Naive B cell (primary cell): ENCODE measurements around the gene OTOL1. TPM values are rescaled to one million over a fixed set of nuclear protein-coding genes. Genes with fewer than 3 reads are reported as not detected.
"Not testable (repeated sequence)": the region's sequence is repeated elsewhere in the genome, so short reads cannot be mapped to it uniquely, and the experiment has no call there.

Experiments used
- ATAC-seq, 2 donors: fragments of 150-1000 bp; cut with Tn5 transposase; 2 replicates each; pipeline ENCODE4 v1.10.0; 2021; ENCODE audit warnings: low read depth in 2 of 2, mild to moderate bottlenecking in 2 of 2, moderate library complexity in 2 of 2
- DNase-seq: peaks from one replicate; pipeline ENCODE4 v3.0.0; 2022
- H3K27ac Mint-ChIP-seq, 6 donors: one replicate each; pipeline ENCODE4 v1.8.0; 2020 to 2022; ENCODE audit warnings: mild to moderate bottlenecking in 6 of 6, mixed read lengths in 6 of 6, moderate library complexity in 5 of 6, inconsistent platforms in 2 of 6
- H3K27me3 Mint-ChIP-seq, 3 donors: one replicate each; pipeline ENCODE4 v1.8.0; 2021 to 2022; ENCODE audit warnings: mixed read lengths in 3 of 3, mild to moderate bottlenecking in 1 of 3
- H3K36me3 Mint-ChIP-seq, 2 donors: one replicate each; pipeline ENCODE4 v1.8.0; 2020 to 2022; ENCODE audit warnings: mixed read lengths in 2 of 2, inconsistent platforms in 1 of 2, mild to moderate bottlenecking in 1 of 2
- H3K4me1 Mint-ChIP-seq, 3 donors: one replicate each; pipeline ENCODE4 v1.8.0; 2020 to 2022; ENCODE audit warnings: mixed read lengths in 3 of 3, inconsistent platforms in 1 of 3, mild to moderate bottlenecking in 1 of 3, moderate library complexity in 1 of 3
- H3K4me3 Mint-ChIP-seq, 8 donors: one replicate each; pipeline ENCODE4 v1.8.0; 2020 to 2022; ENCODE audit warnings: mild to moderate bottlenecking in 8 of 8, mixed read lengths in 8 of 8, moderate library complexity in 8 of 8, inconsistent platforms in 2 of 8
- H3K9me3 Mint-ChIP-seq, 7 donors: one replicate each; pipeline ENCODE4 v1.8.0; 2020 to 2022; ENCODE audit warnings: mixed read lengths in 7 of 7, mild to moderate bottlenecking in 5 of 7, inconsistent platforms in 2 of 7, moderate library complexity in 1 of 7
- polyA plus RNA-seq, 6 donors: library from polyadenylated mRNA; unstranded; fragments of 300-500 nt; fragmentation: Illumina TruSeq; gene quantifications; one replicate each; pipeline ENCODE4 v1.2.3, GENCODE V29; 2021; ENCODE audit warnings: low read depth in 6 of 6

Gene OTOL1
- polyA plus RNA-seq, 6 donors from 2014 or later: not detected

DNA sequence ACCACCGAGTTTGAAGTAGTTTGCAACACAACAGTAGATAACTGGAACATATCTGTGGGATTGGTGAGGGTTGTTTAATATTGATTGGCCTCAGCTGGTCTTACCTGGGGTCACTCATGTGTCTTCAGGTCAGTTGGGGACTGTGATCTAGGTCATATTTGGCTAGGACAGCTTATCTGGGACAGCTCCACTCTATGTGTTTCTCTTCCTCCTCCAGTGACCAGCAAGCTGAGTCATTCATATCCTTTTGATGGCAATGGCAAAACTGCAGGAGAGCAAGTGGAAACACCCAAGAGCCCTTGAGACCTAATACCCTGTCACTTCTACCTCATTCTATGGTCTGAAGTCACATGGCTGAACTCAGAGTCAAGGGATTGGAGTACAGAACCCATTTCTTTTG is 5.8 kb upstream of the OTOL1 start:
- H3K4me1 Mint-ChIP-seq, DNase-seq, H3K36me3 Mint-ChIP-seq, H3K27me3 Mint-ChIP-seq, H3K27ac Mint-ChIP-seq, ATAC-seq, H3K4me3 Mint-ChIP-seq: not testable (repeated sequence)
- H3K9me3 Mint-ChIP-seq: peaks cover 0 to 18% (median 4%) of the 10 kb centered on the region in 7 donors

DNA sequence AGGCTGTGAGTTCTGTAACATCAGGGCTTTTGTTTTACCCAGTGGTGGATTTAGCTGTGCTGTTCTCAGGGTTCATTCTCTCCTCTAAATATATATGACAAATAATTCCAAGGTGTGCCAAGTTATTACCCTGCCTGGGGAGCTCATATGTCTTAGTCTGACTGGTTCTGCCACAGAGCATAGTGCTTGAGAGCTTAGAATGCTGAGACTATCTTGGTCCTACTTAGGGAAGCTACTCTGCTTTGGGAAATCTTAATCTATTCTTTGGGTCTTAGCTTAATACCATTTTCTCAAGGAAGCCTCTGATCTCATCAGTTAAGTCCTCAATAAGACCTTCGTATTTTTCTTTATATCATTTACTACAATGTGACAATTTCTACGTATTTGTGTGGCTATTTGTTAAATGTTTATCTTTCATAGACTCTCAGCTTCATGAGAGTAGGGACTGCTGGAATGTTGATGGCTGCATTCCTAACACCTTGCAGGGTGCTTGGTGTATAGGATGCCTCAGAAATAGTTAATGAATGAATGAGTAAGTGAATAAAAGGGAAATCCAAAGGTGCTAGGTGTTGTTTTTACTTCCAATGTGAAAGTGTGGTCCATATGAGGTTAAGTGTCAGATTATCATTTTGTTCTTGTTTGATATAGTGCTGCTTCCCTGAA is 1.8 kb downstream of the OTOL1 start:
- ATAC-seq (no peak), DNase-seq (no peak)
- Mint-ChIP-seq H3K36me3 (no peaks in the 10 kb centered on the region), H3K4me1 (no peaks in the 10 kb centered on the region), H3K27me3 (peaks cover 0 to 8% (median 0%) of the 10 kb centered on the region in 3 donors), H3K4me3 (no peak overlapping the region), H3K27ac (no peak overlapping the region), H3K9me3 (peaks cover 0 to 16% (median 1%) of the 10 kb centered on the region in 7 donors)

DNA sequence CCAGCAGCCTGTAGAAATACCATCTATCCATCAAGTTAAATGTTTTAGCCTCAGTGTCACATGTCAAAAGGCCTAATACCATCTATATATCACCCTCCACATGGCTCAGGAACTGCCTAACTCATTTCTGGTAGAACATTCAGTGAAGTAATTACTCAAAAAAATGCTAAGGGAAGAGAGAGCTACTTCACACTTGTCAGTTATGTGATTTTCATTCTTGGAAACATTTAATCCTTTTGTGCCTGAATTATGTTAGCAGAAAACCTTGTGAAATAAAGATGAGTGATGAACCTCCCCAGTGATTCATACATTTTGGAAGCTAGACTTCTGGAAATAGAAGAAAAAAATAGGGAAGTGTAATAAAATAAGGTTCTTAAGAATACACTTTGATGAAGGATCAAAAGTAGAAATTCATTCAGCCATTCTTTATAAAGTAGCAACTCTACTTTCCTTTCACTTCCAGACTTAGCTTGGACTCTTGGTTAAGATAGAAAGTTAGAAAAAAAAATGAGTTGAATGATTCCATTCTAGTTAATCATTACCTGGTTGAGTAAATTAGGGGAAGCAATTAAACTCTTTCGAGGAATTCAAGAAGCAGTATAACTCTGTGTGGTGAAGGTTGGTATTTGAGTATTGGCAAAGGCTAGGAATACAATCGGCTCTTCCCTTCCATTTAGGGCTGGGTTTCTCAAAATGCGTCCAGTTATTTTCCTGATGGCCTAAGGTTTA is 3.6 kb downstream of the OTOL1 start:
- Mint-ChIP-seq H3K36me3 (no peaks in the 10 kb centered on the region), H3K27ac (no peak overlapping the region), H3K9me3 (peaks cover 0 to 6% (median under 1%) of the 10 kb centered on the region in 7 donors), H3K4me1 (no peaks in the 10 kb centered on the region), H3K27me3 (peaks cover 0 to 8% (median 0%) of the 10 kb centered on the region in 3 donors), H3K4me3 (no peak overlapping the region)
- ATAC-seq (no peak), DNase-seq (no peak)

DNA sequence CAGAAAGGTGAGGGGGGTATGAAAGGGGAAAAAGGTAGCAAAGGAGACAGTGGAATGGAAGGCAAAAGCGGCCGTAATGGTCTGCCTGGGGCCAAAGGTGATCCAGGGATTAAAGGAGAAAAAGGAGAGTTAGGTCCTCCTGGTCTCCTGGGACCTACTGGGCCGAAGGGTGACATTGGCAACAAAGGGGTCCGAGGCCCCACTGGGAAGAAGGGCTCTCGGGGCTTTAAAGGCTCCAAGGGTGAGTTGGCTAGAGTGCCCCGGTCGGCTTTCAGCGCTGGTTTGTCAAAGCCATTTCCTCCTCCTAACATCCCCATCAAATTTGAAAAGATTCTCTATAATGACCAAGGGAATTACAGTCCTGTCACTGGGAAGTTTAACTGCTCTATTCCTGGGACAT is 6.7 kb downstream of the OTOL1 start:
- Mint-ChIP-seq H3K36me3 (no peaks in the 10 kb centered on the region), H3K4me1 (no peaks in the 10 kb centered on the region), H3K4me3 (no peak overlapping the region), H3K9me3 (no peaks in the 10 kb centered on the region), H3K27ac (no peak overlapping the region), H3K27me3 (peaks cover 0 to 8% (median 0%) of the 10 kb centered on the region in 3 donors)
- DNase-seq: no peak
- ATAC-seq: no peak

DNA sequence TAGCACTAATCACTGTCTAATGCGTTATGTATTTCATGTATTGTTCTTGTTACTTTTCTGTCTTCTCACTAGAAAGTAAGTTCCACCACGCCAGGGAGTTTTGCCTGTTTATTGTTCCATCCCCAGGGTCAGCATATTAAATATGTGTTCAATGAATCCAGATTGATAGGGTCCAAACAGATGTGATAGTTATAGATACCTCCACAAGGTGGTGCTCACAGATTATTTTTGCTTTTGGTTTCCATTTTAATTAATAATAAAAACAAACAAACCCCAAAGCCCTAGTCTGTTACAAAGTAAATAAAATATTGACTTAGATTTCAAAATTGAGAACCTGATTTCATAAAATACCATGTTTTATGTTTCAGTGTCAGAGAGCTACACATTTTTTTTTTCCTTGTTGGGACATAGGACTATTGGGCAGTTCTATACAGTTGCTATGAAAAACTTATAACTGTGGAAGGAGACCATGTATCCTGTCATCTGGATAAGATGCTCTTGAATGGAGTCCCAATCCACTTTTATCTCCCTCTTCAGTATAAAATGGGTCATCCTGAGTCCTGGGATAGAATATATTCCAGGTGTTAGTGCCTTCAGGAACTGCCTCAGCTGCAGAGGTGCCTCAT is 12.4 kb downstream of the OTOL1 start:
- Mint-ChIP-seq H3K36me3 (no peaks in the 10 kb centered on the region), H3K4me1 (no peaks in the 10 kb centered on the region), H3K9me3 (peaks cover 0 to 3% (median 0%) of the 10 kb centered on the region in 7 donors), H3K4me3 (no peak overlapping the region), H3K27me3 (no peaks in the 10 kb centered on the region), H3K27ac (no peak overlapping the region)
- ATAC-seq (no peak), DNase-seq (no peak)

DNA sequence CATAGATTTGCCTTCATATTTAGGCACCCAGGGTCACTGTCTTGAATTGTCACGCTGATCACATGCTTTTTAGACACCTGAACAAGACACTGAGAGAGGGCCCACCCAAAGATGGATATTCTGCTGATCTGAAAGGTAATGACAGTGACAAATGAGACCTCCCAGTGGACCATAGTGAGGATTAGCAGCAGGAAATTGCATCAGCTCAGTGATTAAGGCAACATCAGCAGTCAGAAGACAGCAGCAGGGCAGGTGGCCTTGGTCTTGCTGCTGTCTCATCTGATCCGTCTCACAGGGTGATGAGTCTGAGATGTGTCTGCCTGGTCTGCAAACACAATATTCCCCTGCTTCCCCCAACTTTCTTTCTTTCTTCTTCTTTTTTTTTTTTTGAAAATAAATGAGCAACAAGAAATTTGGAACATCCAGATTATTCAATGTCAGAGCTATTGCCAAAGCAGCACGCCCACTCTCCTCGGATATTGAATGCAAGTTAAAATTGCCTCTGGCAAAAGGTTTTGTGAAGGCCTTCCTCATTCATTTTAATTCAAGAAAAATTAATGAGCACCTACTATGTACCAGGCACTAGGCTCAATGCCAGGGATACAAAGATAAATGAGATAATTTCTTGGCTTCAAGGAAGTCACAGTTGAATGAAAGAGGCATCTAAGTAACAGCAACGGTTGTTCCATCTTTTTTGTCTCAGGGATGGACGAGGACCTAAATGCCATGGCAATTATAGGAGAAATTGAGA is 14.1 kb downstream of the OTOL1 start:
- ATAC-seq (no peak), DNase-seq (no peak)
- no peak overlapping the region for H3K27ac Mint-ChIP-seq
- peaks cover 0 to 3% (median 0%) of the 10 kb centered on the region in 7 donors for H3K9me3 Mint-ChIP-seq
- H3K27me3 Mint-ChIP-seq: peaks cover 0 to 7% (median 0%) of the 10 kb centered on the region in 3 donors
- H3K4me1 Mint-ChIP-seq: no peaks in the 10 kb centered on the region
- no peaks in the 10 kb centered on the region for H3K36me3 Mint-ChIP-seq
- H3K4me3 Mint-ChIP-seq: no peak overlapping the region

DNA sequence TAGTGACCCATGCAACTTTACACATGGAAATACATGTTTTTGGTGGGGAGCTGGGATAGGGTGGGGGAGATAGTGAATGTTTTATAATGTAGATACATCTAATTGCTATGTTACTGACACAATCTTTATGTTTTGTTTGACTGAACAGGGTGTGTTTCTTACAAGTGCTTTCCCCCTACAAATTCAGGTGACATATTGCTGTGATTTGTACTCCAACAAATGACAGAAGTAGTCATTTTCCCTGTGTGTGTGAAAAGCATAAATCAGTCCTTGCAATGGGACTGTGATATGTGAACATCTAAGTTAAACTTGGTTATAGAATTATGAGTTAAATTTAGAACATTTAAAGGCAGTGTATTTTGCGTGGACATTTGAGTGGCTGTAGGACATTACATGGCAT is 27.3 kb downstream of the OTOL1 start:
- Mint-ChIP-seq H3K27ac (no peak overlapping the region), H3K4me3 (no peak overlapping the region), H3K36me3 (no peaks in the 10 kb centered on the region), H3K4me1 (no peaks in the 10 kb centered on the region), H3K9me3 (peaks cover 0 to 6% (median 0%) of the 10 kb centered on the region in 7 donors), H3K27me3 (no peaks in the 10 kb centered on the region)
- no peak for ATAC-seq
- no peak for DNase-seq

DNA sequence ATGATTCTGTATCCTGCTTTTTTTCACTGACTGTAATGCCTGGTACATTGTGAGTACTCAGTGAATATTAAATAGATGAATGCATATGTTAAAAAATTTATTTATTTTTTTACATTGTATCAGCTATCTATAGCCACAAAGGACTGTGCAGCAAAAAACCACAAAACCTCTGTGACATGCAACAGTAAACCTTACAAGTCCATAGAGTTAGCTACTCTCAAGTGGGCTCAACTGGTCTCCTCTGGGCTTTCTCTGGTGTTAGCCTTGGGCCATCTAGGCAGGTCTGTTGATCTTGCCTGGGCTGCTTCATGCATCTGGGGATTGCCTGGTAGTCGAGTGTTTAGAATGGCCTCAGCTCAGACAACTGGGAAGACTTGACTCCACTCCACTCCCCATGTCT is 35.3 kb downstream of the OTOL1 start:
- Mint-ChIP-seq H3K9me3 (no peaks in the 10 kb centered on the region), H3K4me3 (no peak overlapping the region)
- ATAC-seq: no peak

DNA sequence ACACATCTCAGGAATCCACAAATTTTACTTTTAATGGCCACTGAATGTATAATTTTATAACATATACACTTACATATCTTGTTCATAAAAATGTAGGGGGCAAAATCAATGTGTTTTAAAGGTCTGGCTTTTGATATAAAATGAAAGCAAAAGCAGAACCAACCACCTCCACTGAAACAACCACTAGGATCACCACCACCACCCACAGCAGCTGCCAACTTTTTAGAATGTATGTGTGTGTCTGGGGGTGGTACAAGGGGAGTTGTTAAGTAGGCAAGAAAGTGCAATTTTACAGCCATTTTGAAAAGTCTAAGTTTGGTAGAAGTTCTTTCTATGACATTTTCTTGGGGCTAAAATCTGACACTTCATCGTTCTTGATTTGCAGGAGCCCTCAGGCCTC is 44.0 kb downstream of the OTOL1 start:
- no peak overlapping the region for H3K27ac Mint-ChIP-seq
- no peaks in the 10 kb centered on the region for H3K27me3 Mint-ChIP-seq
- no peak overlapping the region for H3K4me3 Mint-ChIP-seq
- no peaks in the 10 kb centered on the region for H3K4me1 Mint-ChIP-seq
- peaks cover 0 to 4% (median 0%) of the 10 kb centered on the region in 7 donors for H3K9me3 Mint-ChIP-seq
- ATAC-seq (no peak), DNase-seq (no peak)
- no peaks in the 10 kb centered on the region for H3K36me3 Mint-ChIP-seq

More for the DNA sequence above, 35.3 kb downstream of the OTOL1 start:
- no peaks in the 10 kb centered on the region for H3K4me1 Mint-ChIP-seq
- no peaks in the 10 kb centered on the region for H3K36me3 Mint-ChIP-seq
- no peak for DNase-seq
- no peak overlapping the region for H3K27ac Mint-ChIP-seq
- no peaks in the 10 kb centered on the region for H3K27me3 Mint-ChIP-seq

DNA sequence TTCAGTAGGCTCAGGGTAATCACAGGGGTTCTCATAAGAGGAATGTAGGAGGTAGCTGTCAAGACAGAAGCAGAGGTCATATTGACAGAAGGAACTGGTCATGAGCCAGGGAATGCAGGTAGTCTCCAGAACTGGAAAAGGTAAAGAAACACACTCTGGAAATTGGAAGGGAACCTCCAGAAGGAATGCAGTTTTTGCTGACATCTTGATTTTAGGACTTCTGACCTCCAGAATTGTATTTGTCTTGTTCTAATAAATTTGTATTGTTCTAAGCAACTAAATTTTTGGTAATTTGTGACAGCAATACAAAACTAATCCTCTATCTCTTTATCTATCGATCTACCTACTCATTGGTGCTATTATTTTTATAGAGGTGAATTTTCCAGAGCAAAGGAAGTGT is 49.2 kb downstream of the OTOL1 start:
- no peak for ATAC-seq
- H3K9me3 Mint-ChIP-seq: peaks cover 0 to 5% (median 0%) of the 10 kb centered on the region in 7 donors
- no peaks in the 10 kb centered on the region for H3K4me1 Mint-ChIP-seq
- no peak overlapping the region for H3K27ac Mint-ChIP-seq
- no peak overlapping the region for H3K4me3 Mint-ChIP-seq
- H3K36me3 Mint-ChIP-seq: no peaks in the 10 kb centered on the region
- no peaks in the 10 kb centered on the region for H3K27me3 Mint-ChIP-seq
- no peak for DNase-seq

DNA sequence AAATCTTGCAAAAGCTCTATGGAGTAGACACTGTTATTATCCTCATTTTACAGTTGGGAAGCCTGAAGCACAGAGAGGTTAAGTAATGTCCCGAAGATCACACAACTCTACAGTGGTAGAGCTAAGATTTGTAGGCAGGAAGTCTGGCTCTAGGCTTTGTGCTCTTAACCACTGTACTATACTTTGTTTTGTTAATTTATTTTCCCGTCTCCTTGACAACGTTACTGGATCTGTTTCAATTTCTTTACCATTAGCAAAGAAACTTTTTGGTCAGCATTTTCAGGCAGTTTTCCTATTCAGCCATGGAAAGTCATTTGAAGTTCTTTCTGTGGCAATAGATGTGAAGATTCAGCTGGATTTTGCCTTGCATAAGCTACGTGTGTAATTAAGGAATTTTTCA is 51.7 kb downstream of the OTOL1 start:
- peaks cover 0 to 5% (median 0%) of the 10 kb centered on the region in 7 donors for H3K9me3 Mint-ChIP-seq
- H3K36me3 Mint-ChIP-seq: no peaks in the 10 kb centered on the region
- no peak overlapping the region for H3K27ac Mint-ChIP-seq
- peaks cover 0 to 8% (median 5%) of the 10 kb centered on the region in 3 donors for H3K27me3 Mint-ChIP-seq
- H3K4me3 Mint-ChIP-seq: no peak overlapping the region
- DNase-seq (no peak), ATAC-seq (no peak)
- H3K4me1 Mint-ChIP-seq: no peaks in the 10 kb centered on the region

DNA sequence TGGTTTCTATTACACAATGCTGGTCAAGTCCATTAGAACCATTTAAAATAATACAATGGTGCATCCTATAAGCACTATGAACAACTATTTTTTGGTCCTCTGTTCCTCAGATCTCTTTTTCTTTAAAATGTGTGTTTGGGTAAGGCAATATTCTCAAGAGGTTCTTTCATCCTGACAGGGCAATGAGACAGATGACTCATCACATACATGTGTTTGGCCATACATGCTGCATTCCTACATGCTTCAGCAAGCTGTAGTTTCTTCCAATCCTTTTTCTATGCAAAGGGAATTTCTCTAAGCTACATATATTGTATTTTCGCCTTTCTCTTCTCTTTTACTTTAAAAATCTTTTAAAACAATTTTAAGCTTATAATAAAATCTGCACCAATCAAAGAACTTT is 52.7 kb downstream of the OTOL1 start:
- H3K27ac Mint-ChIP-seq: no peak overlapping the region
- peaks cover 0 to 8% (median 5%) of the 10 kb centered on the region in 3 donors for H3K27me3 Mint-ChIP-seq
- ATAC-seq (no peak), DNase-seq (no peak)
- H3K9me3 Mint-ChIP-seq: peaks cover 0 to 5% (median 0%) of the 10 kb centered on the region in 7 donors
- no peaks in the 10 kb centered on the region for H3K36me3 Mint-ChIP-seq
- H3K4me3 Mint-ChIP-seq: no peak overlapping the region
- H3K4me1 Mint-ChIP-seq: no peaks in the 10 kb centered on the region

DNA sequence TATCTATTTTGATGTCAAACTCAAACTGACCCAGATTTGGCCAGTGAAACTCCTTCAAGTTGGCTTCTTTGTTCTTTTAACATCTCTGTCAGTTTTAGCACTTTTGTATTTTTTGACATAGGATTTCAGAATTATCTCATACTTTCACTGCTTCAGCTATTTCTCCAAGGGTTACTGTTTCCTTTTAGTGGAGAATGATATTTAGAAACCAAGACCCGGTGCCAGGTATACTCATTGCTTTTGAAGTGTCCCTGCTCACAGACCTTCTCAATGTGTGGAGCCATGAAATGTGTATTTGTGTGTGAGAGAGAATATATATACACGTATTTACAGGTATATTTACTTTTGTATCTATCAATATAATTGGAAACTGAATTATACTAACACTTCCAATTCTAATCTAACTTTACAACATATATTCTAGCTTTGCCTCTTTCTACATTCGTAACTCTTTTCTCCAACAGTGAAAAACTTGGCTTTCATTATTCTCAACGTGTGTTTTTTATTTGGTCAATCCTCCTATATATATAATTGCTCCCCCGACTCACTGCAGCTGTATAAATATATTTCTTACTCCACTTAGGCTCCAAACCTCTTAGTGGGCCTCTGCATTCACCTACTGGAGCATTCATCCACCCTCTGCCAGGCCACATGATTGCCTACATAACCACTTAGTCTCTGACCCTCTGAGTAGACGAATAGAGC is 54.0 kb downstream of the OTOL1 start:
- Mint-ChIP-seq H3K9me3 (peaks cover 0 to 5% (median 0%) of the 10 kb centered on the region in 7 donors), H3K27ac (no peak overlapping the region), H3K4me1 (no peaks in the 10 kb centered on the region), H3K27me3 (peaks cover 0 to 8% (median 5%) of the 10 kb centered on the region in 3 donors), H3K36me3 (no peaks in the 10 kb centered on the region), H3K4me3 (no peak overlapping the region)
- DNase-seq: no peak
- ATAC-seq: no peak
